Posterior cingulate gyrus (tissue), 11 donors: Measurements from ENCODE around the gene SPAG7.
A peak's percentile ranks its signal among the peaks of the same experiment; 100 is the strongest.

ENCODE experiments used
- DNase-seq, 10 donors: peaks; one replicate each; pipeline versions ENCODE4 v3.0.0 to v3.0.0-alpha.2; 2020 to 2021; ENCODE audit warnings: mixed read lengths in 3 of 10
- intact Hi-C: fragments of 100-400 bp; cut with DNase I; formaldehyde crosslinking; loops from one replicate; pipeline ENCODE4 v1.15.1; 2023

The SPAG7 gene, protein sequence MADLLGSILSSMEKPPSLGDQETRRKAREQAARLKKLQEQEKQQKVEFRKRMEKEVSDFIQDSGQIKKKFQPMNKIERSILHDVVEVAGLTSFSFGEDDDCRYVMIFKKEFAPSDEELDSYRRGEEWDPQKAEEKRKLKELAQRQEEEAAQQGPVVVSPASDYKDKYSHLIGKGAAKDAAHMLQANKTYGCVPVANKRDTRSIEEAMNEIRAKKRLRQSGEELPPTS

DNA sequence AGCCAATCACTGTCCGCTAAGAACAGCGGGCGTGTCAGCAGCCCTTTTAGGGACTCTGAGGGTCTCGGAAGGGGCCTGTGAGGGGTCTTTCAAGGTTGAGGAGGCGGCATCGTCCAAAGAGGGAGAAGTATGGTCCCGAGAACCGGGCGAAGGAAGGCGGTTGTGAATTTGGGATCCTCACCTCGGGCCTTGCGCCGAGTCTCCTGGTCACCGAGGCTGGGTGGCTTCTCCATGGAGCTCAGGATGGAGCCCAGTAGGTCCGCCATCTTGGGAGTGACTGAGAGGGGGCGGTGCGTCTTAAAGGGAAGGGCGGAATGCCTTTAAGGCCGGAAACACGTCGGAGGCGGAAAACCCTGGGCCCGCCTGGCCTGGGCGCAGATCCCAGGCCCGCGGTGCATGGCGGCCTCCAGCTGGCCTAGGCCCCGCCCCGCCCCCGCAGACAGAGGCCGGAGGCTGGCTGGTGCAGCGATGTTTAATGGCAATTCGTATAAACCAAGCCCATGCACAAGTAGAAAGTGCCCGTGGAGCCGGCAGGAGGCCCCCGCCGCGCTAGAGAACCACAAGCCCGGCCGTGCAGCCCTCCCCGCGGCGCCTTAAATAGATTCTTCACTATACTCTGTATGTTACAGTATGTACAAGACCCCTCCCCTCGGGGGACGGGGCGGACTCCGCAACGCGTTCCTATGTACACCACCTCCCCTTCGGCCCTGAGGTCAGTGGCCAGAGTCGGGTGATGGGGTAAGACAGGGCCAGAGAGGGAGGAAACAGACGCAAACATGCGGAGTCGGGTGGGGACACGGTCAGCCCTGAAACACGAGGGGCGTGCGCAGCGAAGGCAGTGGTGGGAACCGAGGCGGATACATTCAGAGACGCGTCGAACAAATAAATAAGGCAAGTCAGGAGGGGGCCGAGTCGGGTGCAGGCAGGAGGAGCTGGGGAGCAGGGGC, at the start of gene SPAG7:
SPAG7 (minus strand) TSS at position 279 of the 947 bp plus-strand sequence; CDS start at position 266, 13 bp downstream.
- intact Hi-C loops, result loop anchor here (1.0 to 10.0 kb wide), 4 partner anchors 20 to 63 kb away; partner anchors contain the start of genes CHRNE, INCA1, KIF1C and PFN1
- DNase-seq, result peak; percentile 91 to 99 (median 94)

DNA sequence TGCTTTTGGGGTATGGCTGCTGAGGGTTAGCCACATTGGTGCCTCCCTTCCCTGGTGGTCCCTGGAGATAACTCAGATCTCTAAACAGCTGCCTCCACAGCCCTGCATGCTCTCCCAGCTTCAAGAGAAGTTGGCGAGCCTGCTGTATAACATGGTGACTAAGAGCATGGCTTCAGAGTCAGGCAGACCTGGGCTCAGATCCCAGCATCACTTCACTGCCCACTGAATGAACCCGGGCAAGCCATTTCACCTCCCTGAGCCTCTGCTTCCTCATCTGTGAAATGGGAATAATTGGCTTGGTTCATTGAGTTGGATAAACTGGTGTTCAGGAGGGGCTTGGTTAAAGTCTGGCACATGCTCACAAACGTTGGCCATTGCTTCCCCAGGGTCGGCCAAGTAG, 46.7 kb upstream of the SPAG7 start:
- no peak for DNase-seq
- intact Hi-C loops, result no loop called here

DNA sequence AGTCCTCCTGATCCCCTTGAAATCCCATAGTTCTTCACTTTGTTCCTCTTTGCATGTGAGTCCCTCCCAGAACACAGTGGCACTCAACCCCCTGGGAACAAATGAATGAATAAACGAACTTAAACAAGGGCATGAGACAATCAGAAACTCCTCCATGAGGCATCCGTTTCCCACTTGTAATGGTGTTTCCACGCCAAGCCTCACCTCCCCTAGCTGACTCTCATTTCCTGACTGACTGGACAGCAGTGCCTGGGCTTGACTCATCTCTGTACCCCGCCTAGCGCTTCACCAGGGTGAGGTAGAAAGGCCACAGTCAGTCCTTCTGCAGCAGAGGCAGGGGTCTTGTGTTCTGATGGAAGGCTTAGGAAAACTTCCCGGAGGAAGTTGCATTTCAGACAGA, 44.3 kb upstream of the SPAG7 start:
- no peak for DNase-seq
- intact Hi-C loops, result no loop called here

DNA sequence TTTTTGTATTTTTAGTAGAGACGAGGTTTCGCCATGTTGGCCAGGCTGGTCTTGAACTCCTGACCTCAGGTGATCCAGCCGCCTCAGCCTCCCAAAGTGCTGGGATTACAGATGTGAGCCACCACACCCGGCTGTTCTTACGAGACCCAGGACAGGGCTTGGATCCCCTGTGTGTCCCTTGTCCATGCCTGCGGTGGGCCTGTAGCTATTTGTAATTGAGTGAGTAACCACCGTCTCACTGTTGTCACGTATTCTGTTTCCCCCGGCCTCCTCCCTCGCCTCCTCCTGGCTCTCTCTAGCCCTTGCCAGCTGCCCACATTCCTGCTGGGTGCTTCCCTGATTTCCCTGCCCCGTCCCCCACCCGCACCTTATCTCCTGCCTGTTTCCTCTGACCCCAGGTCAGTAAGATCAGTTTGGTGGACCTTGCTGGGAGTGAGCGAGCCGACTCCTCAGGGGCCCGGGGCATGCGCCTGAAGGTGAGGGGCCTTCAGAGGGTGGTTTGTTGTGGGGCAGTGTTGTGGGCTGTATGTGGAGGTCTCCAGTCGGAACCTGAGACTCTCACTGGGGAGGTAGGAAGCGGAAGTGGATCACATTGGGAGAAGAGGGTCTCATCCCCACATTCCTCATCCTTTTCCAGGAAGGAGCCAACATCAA, 35.7 kb upstream of the SPAG7 start:
- intact Hi-C loops, result no loop called here
- DNase-seq, result peak in 1 of 10 donors; percentile 59

DNA sequence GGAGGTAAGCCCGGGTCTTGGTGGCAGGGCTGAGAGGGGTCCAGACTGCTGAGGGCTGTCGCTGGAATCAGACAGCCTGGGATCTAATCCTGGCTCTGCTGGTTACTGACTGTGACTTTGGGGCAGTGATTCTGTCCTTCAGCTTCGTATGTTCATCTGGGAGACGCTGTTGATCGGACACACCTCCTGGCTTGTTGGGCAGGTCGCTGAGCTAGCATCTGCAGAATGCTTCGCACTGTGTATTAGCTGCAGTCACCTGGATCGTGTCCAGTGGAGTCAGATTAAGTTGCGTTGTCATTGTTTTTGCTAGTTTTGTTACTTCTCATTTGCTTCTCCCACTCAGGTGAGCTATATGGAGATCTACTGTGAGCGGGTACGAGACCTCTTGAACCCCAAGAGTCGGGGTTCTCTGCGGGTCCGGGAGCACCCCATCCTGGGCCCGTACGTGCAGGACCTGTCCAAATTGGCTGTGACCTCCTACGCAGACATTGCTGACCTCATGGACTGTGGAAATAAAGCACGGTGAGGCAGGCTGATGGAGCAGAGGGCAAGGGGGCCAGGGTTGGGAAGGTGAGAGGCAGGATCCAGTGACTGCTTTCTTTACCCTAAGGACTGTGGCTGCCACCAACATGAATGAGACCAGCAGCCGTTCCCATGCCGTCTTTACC, 34.6 kb upstream of the SPAG7 start:
- intact Hi-C loops, result no loop called here
- DNase-seq, result peak in 1 of 10 donors; percentile 65

DNA sequence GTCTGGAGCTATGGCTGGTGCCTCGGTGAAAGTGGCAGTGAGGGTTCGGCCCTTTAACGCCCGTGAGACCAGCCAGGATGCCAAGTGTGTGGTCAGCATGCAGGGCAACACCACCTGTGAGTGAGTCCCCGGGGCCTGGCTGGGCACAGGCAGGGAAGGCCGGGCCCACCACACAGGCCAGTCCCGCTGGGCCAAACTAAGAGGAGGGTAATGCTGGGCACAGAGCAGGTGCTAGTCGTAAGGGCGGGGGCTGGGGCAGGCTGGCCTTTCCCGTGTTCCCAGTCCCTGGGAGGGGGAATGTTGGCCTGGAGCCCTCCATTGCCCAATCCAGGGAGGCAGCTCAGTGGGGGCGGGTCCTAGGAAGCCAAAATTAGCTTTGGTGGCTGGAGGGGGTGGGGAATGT, 32.6 kb upstream of the SPAG7 start:
- intact Hi-C loops, result no loop called here
- DNase-seq, result peak in 1 of 10 donors; percentile 82

DNA sequence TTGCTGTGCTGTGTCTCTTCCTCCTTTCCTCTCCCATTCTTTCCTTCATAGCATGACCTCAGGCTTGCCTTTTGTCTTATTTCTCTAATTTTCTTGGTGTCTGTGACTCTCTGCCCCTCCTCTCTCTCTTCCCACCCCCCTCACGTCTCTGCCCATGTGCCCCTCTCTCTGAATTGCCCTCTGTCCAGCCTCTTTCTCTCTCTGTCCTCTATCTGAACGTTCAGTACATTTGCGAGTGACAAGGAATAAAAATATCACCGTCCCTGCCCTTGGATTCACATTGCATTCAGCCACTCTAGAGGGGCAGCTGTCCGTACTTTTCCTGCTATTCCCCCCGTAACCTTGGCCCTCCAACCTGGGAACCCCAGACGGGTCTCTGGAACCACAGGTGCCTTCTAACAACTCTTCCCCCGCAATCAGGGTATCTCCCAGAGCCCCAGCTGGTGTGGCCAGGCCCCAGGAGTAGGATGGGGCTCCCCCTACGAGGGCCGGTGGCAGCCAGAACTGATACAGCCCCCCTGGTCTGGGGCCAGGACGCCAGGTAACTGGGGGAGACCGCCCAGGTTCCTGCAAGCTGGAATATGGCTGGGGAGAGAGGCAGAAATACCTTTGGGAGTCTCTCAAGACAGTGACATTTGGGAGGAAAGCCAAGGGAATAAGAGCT, 31.9 kb upstream of the SPAG7 start:
- intact Hi-C loops, result no loop called here
- no peak for DNase-seq

DNA sequence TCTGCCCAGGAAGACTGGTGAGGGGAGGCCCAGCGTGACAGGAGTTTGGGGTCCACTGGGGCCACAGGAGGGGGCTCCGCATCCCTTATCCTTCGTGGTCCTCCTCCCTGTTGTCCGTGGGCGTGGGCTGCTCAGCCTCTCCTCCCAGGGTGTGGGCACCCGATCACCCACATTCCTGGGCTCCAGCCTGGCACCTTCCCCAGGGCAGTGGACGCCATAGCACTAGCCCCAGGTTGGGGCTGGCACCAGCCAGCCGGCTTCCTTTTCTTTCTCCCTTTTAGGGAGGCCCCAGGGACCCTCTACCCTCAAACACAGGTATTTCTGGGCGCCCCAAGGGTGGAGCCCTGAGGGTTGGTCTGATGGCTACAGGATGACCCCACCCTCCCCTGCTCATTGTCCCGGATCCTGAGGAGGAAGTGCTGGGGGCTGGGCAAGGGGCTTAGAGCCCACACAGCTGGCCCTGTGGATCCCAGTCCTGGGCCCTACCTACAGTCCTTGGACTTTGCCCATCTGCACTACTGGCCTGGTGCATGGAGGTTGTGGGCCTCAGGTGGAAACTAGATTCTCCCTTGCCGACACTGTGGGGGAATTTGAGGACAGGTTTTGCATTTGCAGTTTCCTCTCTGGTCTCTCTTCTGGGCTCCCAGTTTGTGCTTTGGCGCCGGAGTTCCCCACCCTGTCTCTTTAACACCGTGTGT, 31.3 kb upstream of the SPAG7 start:
- intact Hi-C loops, result no loop called here
- no peak for DNase-seq

DNA sequence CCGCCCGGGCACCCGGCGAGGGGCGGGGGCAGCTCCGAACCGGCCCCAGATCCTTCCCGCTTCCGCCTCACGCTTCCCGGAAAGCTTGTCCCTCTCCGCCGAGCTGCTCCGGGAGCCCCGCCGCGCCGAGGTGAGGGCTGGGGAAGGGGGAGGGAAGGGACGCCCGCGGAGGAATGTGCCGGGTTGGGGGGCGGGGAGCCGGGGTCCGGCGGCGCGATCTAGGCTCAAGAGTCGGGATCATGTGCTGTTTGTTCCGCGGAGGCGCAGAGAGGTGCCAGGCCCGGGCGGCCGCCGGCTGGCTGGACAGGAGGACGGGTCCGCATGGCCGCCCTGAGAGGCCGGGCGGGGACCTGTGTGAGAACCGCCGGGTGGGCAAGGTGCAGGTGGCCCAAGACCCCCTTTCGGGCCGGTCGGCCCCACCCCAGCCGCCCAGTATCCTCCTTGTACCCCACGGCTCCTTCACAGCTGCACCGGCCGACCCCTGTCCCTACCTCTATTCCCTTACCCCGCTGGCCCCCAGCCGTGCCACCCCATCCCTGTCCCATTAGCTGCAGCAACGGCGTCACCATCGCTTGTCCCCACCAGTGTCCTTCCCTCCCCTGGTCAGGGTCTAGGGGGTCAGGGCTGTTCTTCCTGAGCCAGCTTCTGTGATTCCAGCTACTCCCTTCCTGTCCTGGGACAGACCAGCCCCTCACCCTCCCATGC, 30.6 kb upstream of the SPAG7 start:
- peak in 3 of 10 donors; percentile 36 to 89 (median 86) for DNase-seq
- intact Hi-C loops, result no loop called here

DNA sequence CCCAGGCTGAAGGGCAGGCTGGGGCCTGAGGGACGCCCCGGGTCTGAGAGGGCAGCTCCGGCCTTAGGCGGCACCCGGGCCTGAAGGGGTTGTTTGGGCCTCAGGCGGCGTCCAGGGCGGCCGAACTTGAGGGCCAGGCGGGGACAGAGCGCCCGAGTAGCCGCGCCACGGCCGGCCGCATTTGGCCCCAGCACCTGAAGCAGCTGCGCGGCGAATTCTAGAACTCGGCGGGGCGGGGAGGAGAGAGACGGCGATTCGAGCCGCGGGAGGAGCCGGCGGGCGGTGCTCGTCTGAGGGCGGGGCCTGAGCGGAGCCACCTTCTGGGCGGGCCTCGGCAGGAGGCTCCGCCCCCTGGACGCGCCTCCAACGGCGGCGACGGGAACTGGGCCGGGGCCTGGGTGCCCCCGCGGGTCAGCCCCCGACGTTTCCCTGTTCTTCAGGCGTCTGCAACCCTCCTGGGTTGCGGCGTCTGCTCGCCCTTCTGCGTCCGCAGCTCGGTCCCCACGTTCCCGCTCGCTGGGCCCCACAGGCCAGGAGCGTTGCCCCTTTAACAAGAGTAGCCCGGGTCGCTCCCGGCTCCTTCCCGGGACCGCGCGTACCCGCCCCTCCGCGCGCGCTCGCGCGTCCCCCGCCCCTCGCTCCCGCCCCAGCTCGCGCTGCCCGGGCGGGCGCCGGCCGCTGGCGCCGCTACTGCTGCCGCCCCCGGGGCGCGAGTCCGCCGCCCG, 29.8 kb upstream of the SPAG7 start, which contains the start of the genes INCA1 and KIF1C:
INCA1 (minus strand) TSS at position 221 of the 725 bp plus-strand sequence. CDS start 3,085 bp downstream, outside the sequence.
KIF1C (plus strand) TSS at position 649 of the 725 bp plus-strand sequence. CDS start 2,297 bp downstream, outside the sequence.
- intact Hi-C loops, result loop anchor here (1.0 kb wide), 1 partner anchor 30 kb away; the partner anchor contains the start of gene SPAG7
- DNase-seq, result peak; percentile 87 to 99 (median 95)

DNA sequence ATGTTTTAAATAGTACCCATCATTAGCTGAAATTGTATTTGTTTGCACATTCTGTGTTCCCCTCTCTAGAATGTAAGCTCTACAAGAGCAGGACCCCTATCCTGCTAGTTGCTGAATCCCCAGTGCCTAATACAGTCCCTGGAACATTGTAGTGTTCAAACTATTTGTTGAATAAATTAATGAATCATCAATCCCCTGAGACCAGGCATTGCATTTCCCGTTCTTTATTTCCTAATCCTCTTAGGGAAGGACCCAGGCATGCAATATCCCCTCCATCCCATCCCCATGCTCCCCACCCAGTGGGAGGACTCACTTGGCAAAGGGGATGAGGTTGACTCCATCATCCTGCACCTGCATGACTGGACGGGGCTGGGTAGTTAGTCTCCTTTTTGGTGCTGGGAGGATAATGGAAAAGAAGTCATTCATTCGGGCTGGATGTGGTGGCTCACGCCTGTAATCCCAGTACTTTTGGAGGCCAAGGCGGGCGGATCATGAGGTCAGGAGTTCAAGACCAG, 26.5 kb upstream of the SPAG7 start:
- intact Hi-C loops, result no loop called here
- DNase-seq, result no peak

DNA sequence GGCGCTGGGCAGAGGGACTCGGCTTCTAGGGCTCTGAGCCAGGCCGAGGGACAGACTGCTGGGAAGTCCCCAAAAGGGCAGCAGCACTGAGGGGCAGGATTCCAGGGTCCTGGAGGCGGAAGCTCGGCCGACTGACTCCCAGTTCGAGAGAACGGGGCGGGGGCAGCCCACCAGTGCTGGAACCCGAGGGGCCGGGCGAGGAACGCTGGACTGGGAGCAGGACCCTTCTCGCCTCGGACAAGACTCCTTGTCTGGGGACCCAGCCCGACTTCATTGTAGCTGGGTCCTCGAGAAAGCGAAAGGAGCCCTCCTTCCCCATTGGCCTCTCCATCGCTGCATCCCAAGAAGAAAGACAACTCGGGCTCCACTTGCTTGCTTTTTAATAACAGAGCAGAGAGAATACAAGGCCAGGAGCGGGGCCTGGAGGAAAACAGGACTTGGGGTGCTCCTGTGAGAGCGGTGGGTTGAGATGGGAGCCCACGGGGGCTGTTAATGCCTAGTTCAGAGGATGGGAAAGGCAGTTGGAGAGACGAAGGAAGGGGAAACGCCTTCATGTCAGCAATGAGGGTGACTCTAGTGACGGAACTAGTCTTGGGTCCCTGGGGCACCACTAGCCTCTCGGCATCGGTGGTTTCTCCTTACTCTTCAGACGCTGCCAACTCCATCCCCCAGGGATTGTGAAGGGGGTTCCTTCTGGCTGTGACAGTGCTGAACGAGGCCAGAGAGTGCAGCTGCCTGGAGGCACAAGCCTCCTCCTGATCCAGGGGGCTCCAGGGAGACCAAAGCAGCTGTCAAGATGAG, 20.4 kb upstream of the SPAG7 start:
- DNase-seq, result no peak
- intact Hi-C loops, result loop anchor here (5.0 kb wide), 1 partner anchor 41 kb away; the partner anchor contains the start of gene PFN1

DNA sequence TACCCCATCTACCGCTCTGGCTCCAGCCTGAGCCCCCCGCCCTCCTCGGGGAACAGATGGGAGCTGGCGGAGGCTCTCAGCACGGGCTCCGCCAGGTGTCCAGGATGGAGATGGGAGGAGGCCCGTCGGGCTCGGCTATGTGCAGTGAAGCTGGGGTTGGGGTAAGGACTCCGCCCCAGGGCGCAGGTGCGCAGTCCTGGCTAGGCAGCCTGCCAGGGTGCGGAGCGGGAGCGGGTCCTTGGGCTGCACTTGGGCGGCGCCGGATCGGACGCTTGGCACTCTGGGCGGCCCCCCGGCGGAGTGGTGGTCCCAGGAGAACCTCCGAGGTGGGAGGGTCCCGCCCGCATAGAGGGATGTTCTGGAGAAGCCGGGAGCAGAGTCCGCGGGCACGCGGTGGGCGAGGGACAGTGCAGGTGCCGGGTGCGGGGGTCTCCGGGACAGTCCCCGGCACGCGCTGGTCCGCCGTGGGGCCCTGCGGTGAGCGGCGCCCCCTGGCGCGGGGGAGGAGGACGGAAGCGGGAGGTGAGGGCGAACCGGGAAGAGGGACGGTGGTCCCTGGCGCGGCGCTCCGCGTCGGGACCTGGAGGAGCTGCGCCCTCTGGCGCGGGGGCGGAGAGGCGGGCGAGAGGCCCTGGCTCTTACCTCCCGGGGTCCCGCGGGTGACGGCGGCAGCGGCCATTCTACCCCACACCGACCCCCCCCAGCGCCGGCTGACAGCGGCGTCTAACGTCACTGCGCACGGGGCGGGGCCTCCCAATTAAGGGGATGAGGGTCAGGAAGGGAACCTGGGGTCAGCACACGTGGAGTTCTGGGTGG, 19.5 kb upstream of the SPAG7 start, which contains the start of gene CAMTA2:
CAMTA2 (minus strand) TSS at position 725 of the 816 bp plus-strand sequence. CDS start 1,453 bp downstream, outside the sequence.
- intact Hi-C loops, result loop anchor here (5.0 kb wide), 1 partner anchor 40 kb away; the partner anchor contains the start of gene PFN1
- peak; percentile 82 to 98 (median 90) for DNase-seq

DNA sequence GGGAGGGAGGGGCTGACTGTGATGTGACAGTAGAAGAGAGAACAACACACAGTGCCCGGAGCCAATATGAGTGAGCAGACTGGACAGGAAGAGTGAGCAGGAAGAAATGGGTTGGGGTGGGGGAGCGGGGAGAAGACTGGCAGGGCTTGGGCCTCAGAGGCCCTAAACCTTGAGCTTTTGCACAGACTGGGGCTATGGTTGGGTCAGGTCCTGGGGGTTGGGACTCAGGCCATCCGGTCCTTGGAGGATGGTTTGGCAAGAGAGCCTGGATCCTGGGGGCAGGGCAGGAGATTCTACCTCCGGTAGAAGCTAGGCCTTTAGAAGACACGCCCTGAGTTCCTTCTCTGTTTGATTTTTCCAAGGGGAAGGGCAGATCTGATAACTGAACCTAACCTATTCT, 18.8 kb upstream of the SPAG7 start:
- DNase-seq, result no peak
- intact Hi-C loops, result loop anchor here (5.0 kb wide), 1 partner anchor 39 kb away; the partner anchor contains the start of gene PFN1

DNA sequence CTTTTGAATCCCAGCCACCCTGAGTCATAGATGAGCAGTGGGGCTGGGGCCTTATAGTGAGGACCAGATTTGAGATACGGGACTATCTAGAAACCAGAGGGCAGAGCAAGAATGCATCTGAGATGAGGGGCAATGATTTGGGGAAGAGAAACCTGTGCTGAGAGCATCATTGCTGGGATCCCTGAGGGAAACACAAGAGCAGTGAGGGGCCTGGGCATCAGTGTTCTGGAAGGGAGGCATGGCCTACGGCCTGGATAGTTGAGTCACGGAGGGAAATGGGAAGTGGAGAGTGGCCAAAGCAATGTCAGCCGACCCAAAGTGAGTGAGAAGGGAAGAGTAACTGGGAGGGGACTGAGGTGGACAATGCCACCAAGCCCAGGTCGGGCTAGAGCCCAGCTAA, 14.7 kb upstream of the SPAG7 start:
- intact Hi-C loops, result loop anchor here (5.0 kb wide), 1 partner anchor 80 kb away; no protein-coding TSS in a partner anchor
- peak in 1 of 10 donors; percentile 5 for DNase-seq
